Glutamatergic neuron (in vitro differentiated cells): ENCODE measurements around the gene APBB2. TPM values are rescaled to one million over a fixed set of nuclear protein-coding genes. Genes with fewer than 3 reads are reported as not detected.

Experiments
- DNase-seq: peaks from one replicate; pipeline ENCODE4 v3.0.0; 2022
- H3K27ac Mint-ChIP-seq: one replicate; pipeline ENCODE4 v1.8.0; 2020; ENCODE audit warnings: mild to moderate bottlenecking, mixed read lengths, inconsistent platforms; ENCODE audit not compliant: unreplicated experiment
- H3K27me3 Mint-ChIP-seq: one replicate; pipeline ENCODE4 v1.8.0; 2020; ENCODE audit warnings: mild to moderate bottlenecking, moderate library complexity, mixed read lengths, inconsistent platforms; ENCODE audit not compliant: unreplicated experiment
- H3K36me3 Mint-ChIP-seq: one replicate; pipeline ENCODE4 v1.8.0; 2020; ENCODE audit warnings: mild to moderate bottlenecking, mixed read lengths, inconsistent platforms; ENCODE audit not compliant: unreplicated experiment
- H3K4me1 Mint-ChIP-seq: one replicate; pipeline ENCODE4 v1.8.0; 2020; ENCODE audit warnings: mild to moderate bottlenecking, low read depth, mixed read lengths, inconsistent platforms; ENCODE audit not compliant: unreplicated experiment
- H3K4me3 Mint-ChIP-seq: one replicate; pipeline ENCODE4 v1.8.0; 2020; ENCODE audit warnings: mild to moderate bottlenecking, mixed read lengths, inconsistent platforms; ENCODE audit not compliant: unreplicated experiment
- H3K9me3 Mint-ChIP-seq: one replicate; pipeline ENCODE4 v1.8.0; 2020; ENCODE audit warnings: mild to moderate bottlenecking, moderate library complexity, mixed read lengths, inconsistent platforms; ENCODE audit not compliant: unreplicated experiment
- CTCF ChIP-seq: fragments of 200-600 bp; sonication (generic); IDR thresholded peaks from one replicate; pipeline ENCODE4 v1.5.0; 2021; ENCODE audit not compliant: partially characterized antibody, unreplicated experiment
- total RNA-seq: library from RNA; stranded (reverse); fragmentation: NEBNext Ultra II Directional; extraction: Animal tissue kit (Norgen Biotek cat#: 25700); gene quantifications from one replicate; pipeline ENCODE4 v1.2.1, GENCODE V29; 2021; ENCODE audit not compliant: unreplicated experiment

Gene APBB2
- total RNA-seq, 1 donor from 2014 or later = 117 TPM

GRCh38 chr4:40782876-40783275, 431.5 kb downstream of the APBB2 start:
- Mint-ChIP-seq H3K4me1 (no peaks in the 10 kb centered on the region), H3K36me3 (no peaks in the 10 kb centered on the region), H3K27me3 (no peaks in the 10 kb centered on the region), H3K9me3 (no peaks in the 10 kb centered on the region), H3K4me3 (no peak overlapping the region), H3K27ac (no peak overlapping the region)
- TF ChIP-seq CTCF = no peak
- no peak for DNase-seq

DNA sequence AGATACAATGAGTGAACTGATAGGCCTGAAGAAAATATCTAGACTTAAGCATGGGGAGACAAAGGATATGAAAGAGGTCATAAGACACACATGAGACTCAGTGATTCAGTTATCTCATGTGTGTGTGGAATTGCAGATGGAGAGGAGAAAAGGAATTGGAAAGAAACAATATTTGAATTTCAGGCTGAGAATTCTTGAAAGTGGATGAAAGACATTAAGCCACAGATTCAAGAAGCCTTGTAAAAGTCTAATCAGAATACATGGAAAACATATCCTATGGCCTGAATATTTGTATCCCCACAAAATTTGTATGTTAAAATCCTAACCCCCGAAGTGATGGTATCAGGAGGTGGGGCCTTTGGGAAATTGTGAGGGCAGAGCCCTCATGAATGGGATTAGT, 436.3 kb downstream of the APBB2 start:
- Mint-ChIP-seq H3K27me3 (no peaks in the 10 kb centered on the region), H3K4me1 (no peaks in the 10 kb centered on the region), H3K4me3 (no peak overlapping the region), H3K36me3 (no peaks in the 10 kb centered on the region), H3K27ac (no peak overlapping the region), H3K9me3 (no peaks in the 10 kb centered on the region)
- no peak for TF ChIP-seq CTCF
- no peak for DNase-seq

DNA sequence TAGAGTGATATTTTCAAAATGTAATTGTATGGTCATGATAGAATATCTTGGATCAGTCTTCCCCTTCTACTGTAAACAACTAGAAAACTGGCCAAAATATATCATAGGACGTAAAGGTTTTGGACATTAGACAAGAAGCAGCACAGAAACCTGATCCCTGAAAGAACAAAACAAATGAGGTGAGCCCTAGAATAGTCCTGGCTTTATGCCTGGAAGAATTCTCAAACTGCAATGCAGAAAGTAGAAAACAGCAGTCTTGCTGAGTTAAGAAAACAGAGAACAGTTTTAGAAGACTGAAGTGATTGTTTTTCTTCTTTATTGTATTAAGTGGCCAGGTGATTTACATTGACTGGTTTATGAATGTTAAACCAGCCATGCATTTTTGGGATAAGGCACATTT, 445.1 kb downstream of the APBB2 start:
- H3K9me3 Mint-ChIP-seq = no peaks in the 10 kb centered on the region
- TF ChIP-seq CTCF = no peak
- H3K4me3 Mint-ChIP-seq = no peak overlapping the region
- H3K27me3 Mint-ChIP-seq = no peaks in the 10 kb centered on the region
- no peak overlapping the region for H3K27ac Mint-ChIP-seq
- no peak for DNase-seq
- H3K4me1 Mint-ChIP-seq = no peaks in the 10 kb centered on the region
- no peaks in the 10 kb centered on the region for H3K36me3 Mint-ChIP-seq

GRCh38 chr4:40763228-40763716, 451.1 kb downstream of the APBB2 start:
- H3K4me3 Mint-ChIP-seq = no peak overlapping the region
- no peak for TF ChIP-seq CTCF
- H3K36me3 Mint-ChIP-seq = no peaks in the 10 kb centered on the region
- H3K27me3 Mint-ChIP-seq = no peaks in the 10 kb centered on the region
- no peak overlapping the region for H3K27ac Mint-ChIP-seq
- no peak for DNase-seq
- H3K9me3 Mint-ChIP-seq = no peaks in the 10 kb centered on the region
- H3K4me1 Mint-ChIP-seq = no peaks in the 10 kb centered on the region

Other genes starting within 250 kb of the APBB2 start
- gene UCHL1, start 42.4 kb upstream of the APBB2 start, total RNA-seq = 1,012 TPM